ENCODE results near the gene DGKI. TPM values are rescaled to one million over a fixed set of nuclear protein-coding genes. Genes with fewer than 3 reads are reported as not detected.

DGKI gene
- 1 to 10 TPM in 3 of 4 donors, under 1 TPM in 1; 0.38 to 1.8 (median 1.7) TPM for polyA plus RNA-seq (ENCODE audit: insufficient read length in 4 of 4)

DNA sequence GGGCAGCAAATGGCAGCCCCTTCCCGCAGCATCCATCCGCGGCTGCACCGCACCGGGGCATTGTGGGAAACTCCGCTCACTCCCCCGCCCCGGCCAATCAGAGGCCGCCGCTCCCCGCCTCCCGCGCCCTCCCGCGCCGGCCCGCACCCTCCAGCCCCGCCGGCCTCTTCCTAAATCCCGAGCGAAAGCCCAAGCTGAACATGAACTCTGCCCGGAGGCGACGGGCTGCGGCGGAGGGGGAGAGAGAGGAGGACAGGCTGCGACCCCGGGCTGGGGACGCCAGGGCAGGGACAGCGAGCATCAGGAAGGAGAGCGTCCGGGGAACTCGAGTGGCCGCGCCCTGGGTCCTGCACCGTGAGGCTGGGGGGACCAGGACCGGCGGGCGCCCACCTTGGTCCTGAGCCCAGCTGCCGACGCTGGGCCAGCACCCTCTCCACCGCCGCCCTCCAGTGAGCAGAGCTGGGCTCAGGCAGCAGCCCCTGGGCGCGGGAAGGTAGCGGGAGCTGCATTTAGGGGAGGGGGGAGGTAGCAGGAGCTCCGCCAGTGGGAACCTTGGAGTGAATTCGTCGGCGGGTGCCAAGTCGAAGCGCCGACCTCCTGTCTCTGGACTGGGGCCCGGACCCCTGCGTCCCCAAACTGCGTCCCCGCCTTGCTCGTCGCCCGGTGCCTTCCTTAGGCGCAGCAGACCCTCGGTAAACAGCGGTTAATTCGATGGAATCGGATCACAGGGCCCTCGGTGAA is at the start of gene DGKI:
Gene DGKI, minus strand, starts transcription at position 148 of the 741 bp plus-strand sequence.
- no peak for DNase-seq (ENCODE audit: low read depth in 4 of 4, low spot score in 3 of 4)

DNA sequence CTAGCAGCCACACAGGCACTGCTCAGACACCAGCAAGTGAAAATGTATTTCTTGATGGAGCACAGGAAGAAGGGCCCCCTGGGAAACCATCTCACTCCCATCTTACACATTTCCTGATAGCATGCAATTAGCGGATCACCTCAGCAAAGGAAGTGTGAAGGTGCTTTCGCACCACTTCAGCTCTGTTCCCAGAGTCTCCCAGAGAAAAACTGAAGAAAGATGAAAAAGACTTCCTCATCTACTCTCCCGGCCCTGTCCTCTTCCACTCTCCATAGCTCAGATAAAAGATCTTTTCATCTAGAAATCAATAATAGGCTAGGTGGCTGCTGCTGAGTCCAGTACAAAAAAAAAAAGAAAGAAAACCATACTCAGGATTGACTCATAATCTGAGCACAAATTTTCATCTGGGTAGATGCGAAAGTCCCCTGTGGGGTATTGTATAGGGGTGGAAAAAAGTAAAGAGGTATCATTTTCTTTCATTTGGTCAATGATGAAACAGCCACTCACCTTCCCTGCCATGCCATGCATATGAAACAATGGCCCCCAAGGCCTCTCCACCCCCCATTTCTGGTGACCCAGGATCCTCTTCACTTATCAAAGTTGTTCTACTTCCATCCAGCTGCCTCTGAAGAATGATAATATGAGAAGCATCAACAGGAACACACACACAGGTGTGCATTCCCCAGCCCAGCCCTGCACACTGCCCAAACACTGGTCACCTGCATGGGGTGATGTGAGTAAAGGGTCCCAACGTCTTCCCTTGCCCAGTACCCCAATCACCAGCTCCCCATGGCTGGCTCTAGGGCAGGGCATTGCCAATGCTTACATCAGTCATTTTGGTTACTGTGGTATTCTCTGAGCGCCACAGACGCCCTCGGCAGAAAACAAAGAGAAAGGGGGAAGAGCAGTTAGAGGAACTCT is 48.8 kb upstream of the DGKI start:
- DNase-seq (ENCODE audit: low read depth in 4 of 4, low spot score in 3 of 4), result no peak

DNA sequence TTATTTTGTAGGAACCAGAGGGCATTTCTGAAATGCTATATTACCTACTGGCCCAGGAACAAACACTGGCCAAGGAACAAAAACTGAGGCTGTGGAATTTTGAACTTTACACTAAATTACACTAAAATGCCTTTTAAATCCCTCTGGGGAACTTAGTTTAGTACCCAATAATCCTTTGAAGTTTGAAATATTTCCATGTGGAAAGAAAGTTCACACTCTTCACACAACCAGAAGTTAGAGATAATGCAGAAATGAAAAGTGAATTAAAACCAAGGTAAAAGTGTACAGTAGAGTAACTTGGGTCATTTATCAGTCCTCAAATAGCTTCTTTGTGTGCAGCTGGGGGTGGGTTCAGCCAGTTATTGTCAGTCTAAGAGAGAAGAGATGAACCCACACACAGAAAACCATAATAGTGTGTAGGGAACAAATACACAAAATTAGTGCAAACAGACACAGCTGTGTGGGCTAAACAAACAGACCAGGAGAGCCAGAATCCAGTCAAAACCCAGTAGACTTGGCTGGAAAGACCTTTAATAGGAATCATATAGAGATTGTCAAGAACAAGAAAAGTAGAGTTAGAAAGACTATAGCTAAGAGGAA is 46.5 kb upstream of the DGKI start:
- DNase-seq (ENCODE audit: low read depth in 4 of 4, low spot score in 3 of 4), result no peak

DNA sequence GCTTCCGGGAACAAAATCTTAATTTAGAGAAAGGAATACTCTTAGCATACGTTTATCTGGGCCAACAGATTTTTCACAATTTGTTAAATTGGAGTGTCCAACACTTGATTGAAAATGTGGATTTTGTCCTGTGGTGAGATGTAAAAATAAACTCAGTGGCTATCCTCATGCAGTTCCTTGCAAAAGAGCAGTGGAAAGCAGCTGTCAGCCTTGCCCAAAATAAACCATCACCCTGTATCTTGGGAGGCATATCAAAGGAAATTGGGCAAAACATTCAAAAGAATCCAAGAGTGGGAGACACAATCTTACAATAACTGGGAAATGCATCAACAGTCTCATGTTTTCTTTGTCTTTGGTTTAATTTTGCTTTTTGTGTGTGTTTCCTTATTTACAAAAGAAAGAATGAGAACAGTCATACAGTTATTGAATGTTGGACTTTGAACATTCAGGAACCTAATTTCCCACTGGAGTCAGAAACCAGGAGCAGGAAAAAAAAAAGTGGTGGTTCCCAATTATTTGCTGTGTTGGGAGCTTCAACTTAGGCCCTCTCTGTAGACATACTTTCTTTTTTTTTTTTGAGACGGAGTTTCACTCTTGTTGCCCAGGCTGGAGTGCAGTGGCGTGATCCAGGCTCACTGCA is 44.4 kb upstream of the DGKI start:
- DNase-seq (ENCODE audit: low read depth in 4 of 4, low spot score in 3 of 4), result no peak

DNA sequence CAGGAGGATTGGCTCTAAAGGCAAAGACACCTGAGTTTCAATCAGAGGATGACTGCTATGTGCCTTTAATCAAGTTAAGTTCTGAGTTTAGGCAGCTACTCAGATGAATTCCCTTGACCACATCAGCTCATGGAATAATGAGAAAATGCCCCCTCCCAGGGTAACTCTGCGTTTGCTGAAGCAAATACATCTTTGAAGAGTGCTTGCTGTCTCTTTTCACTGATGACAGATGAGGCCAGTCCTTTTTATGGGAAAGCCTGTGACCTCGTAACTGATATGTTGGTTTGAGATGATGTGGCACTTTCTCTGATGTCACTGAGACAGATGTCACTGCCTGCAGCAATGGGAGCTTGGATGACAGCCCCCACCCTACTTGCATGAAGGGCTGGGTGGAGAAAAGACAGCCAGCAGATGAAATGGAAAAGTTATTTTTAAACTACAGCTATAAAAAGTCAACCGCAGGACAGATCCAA is 43.7 kb upstream of the DGKI start:
- no peak for DNase-seq (ENCODE audit: low read depth in 4 of 4, low spot score in 3 of 4)

DNA sequence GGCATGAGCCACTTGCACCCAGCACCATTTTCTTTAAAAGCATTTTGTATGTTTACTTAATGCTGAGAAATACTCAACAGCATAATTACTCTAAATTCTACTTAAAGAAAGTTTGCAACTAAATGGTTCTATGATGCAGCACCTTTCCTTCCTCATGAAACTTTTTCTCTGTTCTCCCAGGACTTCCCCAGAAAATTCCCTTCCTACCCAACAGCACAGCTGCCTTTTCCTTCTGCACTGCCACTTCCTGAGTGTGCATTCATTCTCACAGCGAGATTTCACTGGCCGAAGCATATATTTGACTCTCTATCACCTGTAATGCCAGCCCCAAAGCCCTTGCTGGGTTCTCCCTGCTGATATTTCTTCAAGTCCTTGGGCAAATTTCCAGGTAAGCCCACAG is 41.5 kb upstream of the DGKI start:
- DNase-seq (ENCODE audit: low read depth in 4 of 4, low spot score in 3 of 4), result no peak

DNA sequence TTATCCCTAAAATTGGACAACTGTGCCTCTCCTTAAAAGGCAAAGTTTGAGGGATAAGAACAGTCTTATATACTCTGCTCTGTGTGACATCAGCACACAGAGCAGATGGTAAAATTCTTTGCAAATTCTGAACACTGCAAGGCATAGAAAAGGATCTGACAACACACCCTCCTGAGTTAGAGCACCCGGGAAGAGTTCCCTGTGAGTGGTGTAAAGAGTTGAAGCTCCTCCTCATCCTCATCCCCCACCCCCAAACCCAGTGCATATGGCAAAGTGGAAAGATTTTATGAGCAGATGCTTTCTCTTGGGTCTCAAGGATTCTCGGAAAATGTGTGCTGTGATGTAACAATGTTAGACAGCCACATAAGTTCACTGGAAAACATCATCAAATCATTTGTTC is 40.0 kb upstream of the DGKI start:
- no peak for DNase-seq (ENCODE audit: low read depth in 4 of 4, low spot score in 3 of 4)

DNA sequence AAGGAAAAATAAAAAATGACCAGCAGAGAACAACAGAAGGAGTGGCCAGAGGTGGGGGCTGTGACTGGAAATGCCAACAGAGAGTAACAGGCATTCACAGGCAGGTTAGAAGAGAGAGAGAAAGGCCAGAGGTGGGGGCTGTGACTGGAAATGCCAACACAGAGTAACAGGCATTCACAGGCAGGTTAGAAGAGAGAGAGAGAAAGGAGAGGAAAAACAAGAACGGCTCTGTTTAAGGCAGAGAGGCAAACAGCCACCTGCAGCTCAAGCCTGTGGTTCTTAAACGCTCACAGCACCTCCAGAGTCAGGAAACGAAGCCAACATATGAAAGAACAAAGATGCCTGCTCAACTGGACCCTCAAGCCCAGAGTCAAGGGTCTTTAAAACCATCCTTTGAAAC is 39.5 kb upstream of the DGKI start:
- DNase-seq (ENCODE audit: low read depth in 4 of 4, low spot score in 3 of 4), result no peak

DNA sequence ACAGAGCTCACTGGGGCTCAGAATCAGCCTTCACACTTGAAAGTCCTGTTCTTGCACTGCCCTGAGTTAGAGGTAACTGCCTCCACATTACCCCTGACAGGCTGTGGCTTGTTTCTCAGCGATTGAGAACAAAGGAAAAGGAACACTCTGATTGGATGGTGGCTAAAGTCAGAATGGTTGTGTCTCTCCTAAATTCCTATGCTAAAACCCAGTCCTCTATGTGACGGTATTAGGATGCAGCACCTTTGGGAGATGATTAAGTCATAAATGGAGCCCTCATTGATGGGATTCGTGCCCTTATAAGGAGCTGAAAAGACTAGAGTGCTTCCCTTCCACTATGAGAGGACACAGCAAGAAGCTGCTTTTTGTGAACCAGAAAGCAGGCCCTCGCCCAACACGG is 38.9 kb upstream of the DGKI start:
- DNase-seq (ENCODE audit: low read depth in 4 of 4, low spot score in 3 of 4), result no peak

DNA sequence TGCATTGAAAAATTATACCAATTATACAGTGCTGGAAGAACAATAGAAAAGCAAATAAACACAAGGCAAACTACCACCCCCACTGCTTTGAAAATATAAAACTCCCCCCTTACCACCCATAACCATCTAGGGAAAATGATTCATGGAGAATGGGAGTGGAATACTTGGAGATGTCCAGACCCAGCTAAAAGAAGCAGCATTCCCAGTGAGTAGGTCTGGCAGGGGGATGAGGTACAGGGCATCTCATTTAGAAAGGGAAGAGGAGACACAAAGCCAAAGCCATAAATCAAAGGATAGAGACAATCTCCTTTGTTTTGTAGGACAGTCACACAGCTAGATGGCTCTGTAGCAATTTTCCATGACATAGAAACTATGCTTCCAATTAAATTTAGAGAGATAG is 36.0 kb upstream of the DGKI start:
- DNase-seq (ENCODE audit: low read depth in 4 of 4, low spot score in 3 of 4), result no peak

DNA sequence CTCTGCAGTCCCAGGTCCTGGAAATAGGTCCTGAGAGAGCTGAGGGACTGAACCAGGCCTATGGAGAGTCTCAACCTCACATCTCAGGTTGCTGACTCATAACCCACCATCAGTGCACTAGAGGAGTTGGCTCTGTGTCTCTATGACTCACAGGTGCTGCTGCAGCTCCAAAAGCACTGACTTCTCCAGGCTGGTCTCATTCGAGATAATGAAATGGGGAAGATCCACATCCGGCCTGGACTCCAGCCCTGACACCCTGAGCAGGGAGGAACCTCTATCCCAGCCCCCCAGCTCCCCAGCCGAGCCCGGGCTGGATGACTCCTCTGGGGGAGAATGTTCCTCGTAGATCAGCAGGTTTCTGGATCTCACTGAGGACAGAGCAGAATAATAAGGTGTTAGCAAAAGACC is 35.5 kb upstream of the DGKI start:
- no peak for DNase-seq (ENCODE audit: low read depth in 4 of 4, low spot score in 3 of 4)

DNA sequence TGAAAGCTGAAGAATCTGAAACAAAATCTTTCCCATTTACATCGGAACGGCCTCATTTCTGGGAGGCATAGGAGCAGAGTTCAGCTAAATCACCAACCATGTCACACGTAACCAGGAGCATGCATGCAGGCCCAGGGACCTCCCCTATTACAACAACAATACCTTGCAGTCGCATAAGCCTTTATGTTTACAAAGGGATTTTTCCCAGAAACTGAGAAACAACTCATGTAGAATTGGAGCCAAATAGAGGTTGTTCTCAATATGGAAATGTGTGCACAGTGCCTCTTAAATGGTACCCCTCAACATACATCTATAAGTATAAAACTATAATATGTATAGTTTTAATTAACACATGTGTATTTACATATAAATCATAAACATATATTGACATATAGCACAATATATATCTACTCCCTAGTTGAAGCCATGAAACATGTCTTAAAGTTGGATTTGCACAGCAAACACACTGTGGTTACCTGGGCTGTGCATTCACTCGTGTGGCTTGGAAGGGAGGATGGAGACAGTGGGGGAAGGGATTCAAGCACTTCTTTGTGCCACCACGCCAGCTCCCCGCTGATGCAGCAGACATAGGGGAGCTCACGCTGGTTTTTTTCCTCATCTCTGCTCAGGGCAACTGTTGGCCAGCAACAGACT is 35.0 kb upstream of the DGKI start:
- DNase-seq (ENCODE audit: low read depth in 4 of 4, low spot score in 3 of 4), result no peak

DNA sequence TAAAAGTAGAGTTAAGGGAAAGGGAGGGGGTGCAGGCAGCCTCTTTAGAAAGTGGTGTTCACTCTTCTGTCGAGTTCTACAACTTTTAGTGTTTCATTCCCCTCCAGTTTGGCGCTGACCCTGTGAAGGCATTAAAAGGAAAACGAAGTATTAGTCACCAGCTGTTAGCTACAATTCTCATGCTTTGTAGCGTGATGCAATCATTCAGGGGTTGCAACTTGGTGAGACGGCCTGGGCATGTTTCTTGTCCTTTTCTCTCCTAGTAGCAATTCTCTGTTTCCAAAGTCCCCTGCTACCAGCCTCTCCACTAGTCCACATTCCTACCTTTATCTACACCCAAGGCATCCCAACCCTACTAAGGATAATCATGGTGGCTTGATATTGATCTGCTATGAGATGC is 33.7 kb upstream of the DGKI start:
- no peak for DNase-seq (ENCODE audit: low read depth in 4 of 4, low spot score in 3 of 4)

DNA sequence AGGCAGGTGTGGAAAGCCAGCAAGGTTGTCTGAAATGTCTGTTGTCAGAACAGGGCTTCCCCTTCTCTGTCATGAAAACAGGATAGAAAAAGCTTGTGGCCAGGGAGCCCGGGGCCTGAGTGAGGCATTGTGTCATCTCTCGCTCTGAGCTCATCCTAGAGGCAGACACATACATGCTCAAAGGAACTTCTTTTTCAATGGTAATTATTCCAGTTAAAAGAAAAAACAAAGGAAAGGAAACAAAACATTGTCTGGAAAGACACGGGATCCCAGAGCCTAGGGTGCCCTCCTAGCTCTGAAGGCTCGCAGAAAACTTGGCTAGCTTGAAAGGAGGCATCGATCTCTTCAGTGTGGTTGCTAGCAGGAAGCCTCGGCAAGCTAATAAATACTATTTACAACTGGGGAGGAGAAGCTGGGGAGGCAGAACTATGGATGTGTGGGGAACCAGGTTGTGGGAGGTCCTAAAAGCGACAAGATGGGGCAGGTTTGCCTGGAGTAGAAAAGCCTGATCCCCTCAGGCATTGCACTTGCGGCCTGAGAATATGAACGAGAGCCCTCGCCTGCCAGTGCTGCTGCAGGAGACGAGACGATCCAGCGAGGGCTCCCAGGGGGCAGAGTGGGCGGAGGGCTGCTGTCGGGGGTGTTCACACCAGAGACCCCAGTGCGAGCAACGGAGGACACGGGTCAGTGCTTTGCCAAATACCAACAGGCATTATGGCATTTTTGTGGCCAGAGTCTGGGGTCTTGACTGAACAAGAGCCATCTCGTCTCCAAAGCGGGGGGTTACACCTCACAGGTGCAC is 32.8 kb upstream of the DGKI start:
- DNase-seq (ENCODE audit: low read depth in 4 of 4, low spot score in 3 of 4), result no peak

DNA sequence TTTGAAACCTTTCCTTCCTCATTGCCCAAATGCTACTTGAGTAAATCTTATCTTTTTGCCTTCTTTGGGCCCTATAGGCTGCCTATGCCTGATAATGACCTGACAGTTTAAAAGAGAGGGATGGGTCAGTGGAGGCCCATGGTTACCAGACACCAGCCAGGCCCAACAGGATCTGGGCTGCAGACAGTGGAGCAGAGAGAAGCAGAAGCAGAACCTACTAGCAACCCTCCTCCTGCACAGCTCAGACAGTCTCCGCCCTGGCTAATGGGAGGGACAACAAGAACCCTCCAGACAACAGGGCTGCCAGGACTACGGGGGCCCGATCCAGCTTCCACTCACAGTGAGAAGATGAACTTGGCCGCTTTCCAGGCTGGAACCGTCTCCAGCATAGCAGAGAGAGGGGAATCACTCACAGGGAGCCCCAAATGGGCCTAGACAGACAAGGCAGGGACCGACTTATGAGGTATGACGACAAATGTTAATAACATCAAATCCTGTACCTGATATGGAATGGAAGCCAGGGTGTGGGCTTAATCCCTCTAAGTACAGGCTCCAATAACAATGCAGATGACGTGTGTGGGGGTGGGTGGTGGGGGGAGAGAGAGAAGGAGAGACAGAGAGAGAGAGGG is 31.7 kb upstream of the DGKI start:
- no peak for DNase-seq (ENCODE audit: low read depth in 4 of 4, low spot score in 3 of 4)

DNA sequence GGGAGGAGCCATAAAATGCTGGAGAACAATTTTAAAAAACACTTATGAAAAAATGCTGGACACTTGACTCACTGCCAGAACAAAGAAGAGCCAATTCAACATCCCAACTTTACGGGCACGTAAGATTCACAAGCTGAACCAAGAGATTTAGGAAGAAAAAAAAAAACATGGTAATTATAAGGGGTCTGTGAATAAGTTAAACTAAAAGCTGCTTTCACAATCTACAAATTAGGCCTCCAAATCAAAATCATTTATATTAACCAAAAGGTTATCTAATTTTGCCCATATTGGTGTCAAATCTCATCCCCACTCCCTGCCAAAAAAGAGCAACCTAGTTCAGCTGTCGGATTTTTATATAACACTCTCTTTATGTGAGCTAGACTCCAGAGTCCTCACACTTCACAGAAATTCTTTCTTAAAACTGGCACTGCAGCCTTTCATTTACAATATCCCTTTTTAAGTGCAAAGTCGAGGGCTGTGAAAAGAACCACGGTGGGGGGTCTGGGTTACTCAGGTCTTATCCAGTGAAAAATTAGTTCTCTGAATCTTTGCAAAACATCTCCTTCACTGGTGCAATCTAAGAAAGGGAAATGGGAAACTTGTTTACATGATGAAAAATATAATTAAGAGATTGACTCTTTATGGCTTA is 30.4 kb upstream of the DGKI start:
- DNase-seq (ENCODE audit: low read depth in 4 of 4, low spot score in 3 of 4), result no peak

DNA sequence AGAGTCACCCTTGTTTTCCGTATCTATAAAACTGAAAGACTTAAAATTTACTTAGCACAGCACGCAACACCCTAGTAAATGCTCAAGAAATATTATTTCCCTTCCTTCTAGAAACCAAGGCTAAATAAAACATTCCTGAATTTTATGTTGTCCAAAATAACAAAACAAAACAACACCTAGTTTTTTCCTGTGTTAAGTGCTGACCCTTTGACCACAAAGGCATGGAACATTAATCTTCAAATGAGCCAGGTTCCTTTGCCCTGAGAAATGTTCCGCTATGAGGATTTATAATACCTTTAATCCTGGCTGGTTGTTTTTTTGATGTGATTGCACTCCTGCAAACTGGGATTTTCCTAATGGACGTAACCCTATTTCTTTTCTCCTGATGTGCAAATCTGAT is 29.0 kb upstream of the DGKI start:
- DNase-seq (ENCODE audit: low read depth in 4 of 4, low spot score in 3 of 4), result no peak

DNA sequence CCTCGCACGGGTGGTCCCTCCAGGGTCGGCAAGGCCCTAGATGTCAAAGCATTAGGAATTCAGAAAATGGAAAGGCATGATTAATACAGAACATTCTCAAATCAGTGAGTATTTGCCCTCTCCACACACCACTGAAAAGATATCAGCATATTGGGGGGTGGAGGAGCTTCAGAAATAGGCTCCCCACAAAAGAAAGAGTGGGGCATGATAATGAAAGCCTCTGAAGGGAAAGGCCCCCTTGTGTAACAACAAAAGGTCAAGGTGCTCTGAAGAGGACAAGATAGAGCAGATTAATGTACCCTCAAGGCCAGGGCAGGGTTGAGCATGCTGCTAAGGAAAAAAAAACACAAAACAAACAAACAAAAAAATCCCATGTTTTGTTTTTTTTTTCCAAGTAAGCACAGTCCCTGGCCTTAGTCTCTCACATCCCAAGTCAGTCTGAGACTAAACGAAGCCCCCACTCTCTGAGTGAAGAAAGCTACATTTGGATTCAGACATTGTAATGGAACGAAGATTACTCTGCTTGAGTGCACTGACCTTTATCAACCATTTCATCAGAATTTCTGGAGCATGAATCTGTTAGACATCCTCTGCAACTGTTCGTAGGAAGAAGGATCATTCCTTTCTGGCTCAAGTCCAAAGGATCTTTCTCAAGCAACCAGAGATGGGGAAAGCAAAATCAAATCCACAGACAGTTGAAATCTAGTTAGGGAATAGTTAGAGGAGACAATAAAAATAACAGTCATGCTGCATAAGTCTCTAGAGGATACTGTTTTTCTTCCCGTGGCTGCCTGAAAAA is 27.4 kb upstream of the DGKI start:
- no peak for DNase-seq (ENCODE audit: low read depth in 4 of 4, low spot score in 3 of 4)
